Kidney epithelial cell (primary cell): ENCODE results near the gene SMAD9. TPM values are rescaled to one million over a fixed set of nuclear protein-coding genes. Genes with fewer than 3 reads are reported as not detected.

ENCODE experiments used
- DNase-seq: peaks from one replicate; pipeline ENCODE4 v3.0.0-alpha.2; 2010; ENCODE audit warnings: low read depth
- H3K27me3 ChIP-seq: 2 replicates; pipeline ENCODE4 v1.6.0; 2011; ENCODE audit warnings: low read length; ENCODE audit not compliant: control insufficient read depth, insufficient read depth
- H3K36me3 ChIP-seq: 2 replicates; pipeline ENCODE4 v1.5.1; 2011; ENCODE audit warnings: low read length; ENCODE audit not compliant: control insufficient read depth, insufficient read depth
- H3K4me3 ChIP-seq: 2 replicates; pipeline ENCODE4 v1.5.1; 2011; ENCODE audit warnings: low read depth, mild to moderate bottlenecking, control low read depth, low read length
- CTCF ChIP-seq: IDR thresholded peaks from 2 replicates; pipeline ENCODE4 v1.5.1; 2011; ENCODE audit warnings: mild to moderate bottlenecking, moderate library complexity, low read length, control low read depth, inconsistent platforms; ENCODE audit not compliant: insufficient read depth, poor library complexity, severe bottlenecking
- total RNA-seq: library from RNA; depleted of rRNA; stranded (reverse); fragments of >200 nt; gene quantifications from 2 replicates; pipeline ENCODE4 v1.2.3, GENCODE V29; 2015

The SMAD9 gene
- total RNA-seq, 1 donor from 2014 or later: 0.38 TPM

- no peaks in the 10 kb centered on the region for H3K27me3 ChIP-seq
- H3K4me3 ChIP-seq: no peak overlapping the region
- H3K36me3 ChIP-seq: no peaks in the 10 kb centered on the region
- no peak for DNase-seq
- TF ChIP-seq CTCF: no peak
Observed at GRCh38 chr13:36834299-36834698, 85.7 kb downstream of the SMAD9 start.

GRCh38 chr13:36831291-36831690, 88.7 kb downstream of the SMAD9 start:
- Histone ChIP-seq H3K4me3 (no peak overlapping the region), H3K36me3 (no peaks in the 10 kb centered on the region), H3K27me3 (no peaks in the 10 kb centered on the region)
- no peak for TF ChIP-seq CTCF
- DNase-seq: no peak

GRCh38 chr13:36829753-36830152, 90.3 kb downstream of the SMAD9 start:
- Histone ChIP-seq H3K4me3 (no peak overlapping the region), H3K36me3 (no peaks in the 10 kb centered on the region), H3K27me3 (no peaks in the 10 kb centered on the region)
- no peak for DNase-seq
- TF ChIP-seq CTCF: no peak

- Histone ChIP-seq H3K27me3 (no peaks in the 10 kb centered on the region), H3K36me3 (no peaks in the 10 kb centered on the region), H3K4me3 (no peak overlapping the region)
- no peak for TF ChIP-seq CTCF
- no peak for DNase-seq
Observed at GRCh38 chr13:36822785-36823184, 97.3 kb downstream of the SMAD9 start.

GRCh38 chr13:36820222-36820621, 99.8 kb downstream of the SMAD9 start:
- Histone ChIP-seq H3K36me3 (no peaks in the 10 kb centered on the region), H3K4me3 (peak overlapping the region; percentile 60), H3K27me3 (no peaks in the 10 kb centered on the region)
- DNase-seq: no peak
- no peak for TF ChIP-seq CTCF

- H3K36me3 ChIP-seq: no peaks in the 10 kb centered on the region
- DNase-seq: no peak
- H3K27me3 ChIP-seq: no peaks in the 10 kb centered on the region
- peak overlapping the region; percentile 60 for H3K4me3 ChIP-seq
- no peak for TF ChIP-seq CTCF
Observed at GRCh38 chr13:36819739-36820090, 100.3 kb downstream of the SMAD9 start.
